Natural killer cell treated with Interleukin-12 subunit alpha and Interleukin-12 subunit beta and Interleukin-15 and Interleukin-18, amount 100 ng/mL, for 72 hours (primary cell): ENCODE measurements around the gene ATP2A1. TPM values are rescaled to one million over a fixed set of nuclear protein-coding genes. Genes with fewer than 3 reads are reported as not detected.
"Not testable (repeated sequence)": the region's sequence is repeated elsewhere in the genome, so short reads cannot be mapped to it uniquely, and the experiment has no call there.

Source experiments
- ATAC-seq, 2 donors: fragments of 150-1000 bp; cut with Tn5 transposase in 1 of 2; sonication (Bioruptor Pico), chemical (Tn5 transposase) in 1 of 2; 2 replicates each; pipeline ENCODE4 v1.10.0; 2021
- DNase-seq: peaks from one replicate; pipeline ENCODE4 v3.0.0; 2022; ENCODE audit warnings: low spot score
- H3K27ac Mint-ChIP-seq, 2 donors: 1 replicate in 1 of 2; 2 replicates in 1 of 2; pipeline ENCODE4 v1.8.0; 2022; ENCODE audit warnings: mixed read lengths in 2 of 2, mild to moderate bottlenecking in 1 of 2, moderate library complexity in 1 of 2
- H3K27me3 Mint-ChIP-seq, 2 donors: 1 replicate in 1 of 2; 2 replicates in 1 of 2; pipeline ENCODE4 v1.8.0; 2022; ENCODE audit warnings: mixed read lengths in 2 of 2
- H3K36me3 Mint-ChIP-seq: one replicate; pipeline ENCODE4 v1.8.0; 2022; ENCODE audit warnings: mixed read lengths
- H3K4me1 Mint-ChIP-seq, 2 donors: 1 replicate in 1 of 2; 2 replicates in 1 of 2; pipeline ENCODE4 v1.8.0; 2022; ENCODE audit warnings: low read depth in 2 of 2, mixed read lengths in 2 of 2, mild to moderate bottlenecking in 1 of 2
- H3K4me3 Mint-ChIP-seq: one replicate; pipeline ENCODE4 v1.8.0; 2022; ENCODE audit warnings: mixed read lengths
- H3K9me3 Mint-ChIP-seq: 2 replicates; pipeline ENCODE4 v1.8.0; 2022; ENCODE audit warnings: mixed read lengths
- total RNA-seq, 2 donors: library from RNA; stranded (reverse); gene quantifications; one replicate each; pipeline ENCODE4 v1.2.3, GENCODE V29; 2022

Gene ATP2A1
- total RNA-seq, 2 donors from 2014 or later, result 1.4 to 5.0 TPM

DNA sequence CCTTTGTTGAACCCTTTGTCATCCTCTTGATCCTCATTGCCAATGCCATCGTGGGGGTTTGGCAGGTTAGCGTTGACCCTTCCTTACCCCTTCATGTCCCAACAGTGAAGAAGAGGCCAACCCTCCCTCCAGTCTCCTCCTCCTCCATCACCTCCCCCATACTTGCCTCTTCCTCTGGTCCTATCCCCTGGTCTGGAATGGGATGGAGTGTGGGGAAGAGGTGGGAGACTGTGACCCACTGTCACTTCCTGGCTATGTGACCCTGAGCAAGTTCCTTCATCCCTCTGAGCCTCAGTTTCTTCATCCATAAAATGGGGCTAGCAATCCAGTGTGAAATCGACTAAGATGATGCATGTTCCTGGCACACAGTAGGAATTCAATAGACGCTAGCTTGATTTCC lies 2.7 kb downstream of the ATP2A1 start:
- Mint-ChIP-seq H3K9me3 (no peaks in the 10 kb centered on the region), H3K27ac (peak overlapping the region in 1 of 2 donors; percentile 62), H3K4me1 (peaks cover 21 to 27% of the 10 kb centered on the region in 2 donors), H3K36me3 (peaks cover 4% of the 10 kb centered on the region), H3K27me3 (peaks cover 5 to 7% of the 10 kb centered on the region in 2 donors), H3K4me3 (peak overlapping the region; percentile 84)
- no peak for ATAC-seq
- no peak for DNase-seq

DNA sequence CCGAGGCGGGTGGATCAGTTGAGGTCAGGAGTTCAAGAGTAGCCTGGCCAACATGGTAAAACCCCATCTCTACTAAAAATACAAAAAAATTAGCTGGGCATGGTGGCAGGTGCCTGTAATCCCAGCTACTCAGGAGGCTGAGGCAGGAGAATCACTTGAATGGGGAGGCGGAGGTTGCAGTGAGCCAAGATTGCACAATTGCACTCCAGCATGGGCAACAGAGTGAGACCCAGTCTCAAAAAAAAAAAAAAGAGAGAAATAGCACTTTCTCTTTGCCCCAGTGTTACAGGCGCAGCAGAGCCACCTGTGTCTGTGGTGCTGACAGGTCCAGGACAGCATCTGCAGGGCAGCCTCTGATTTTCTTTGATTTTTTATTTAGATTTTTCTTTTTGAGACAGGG lies 3.3 kb downstream of the ATP2A1 start:
- H3K9me3 Mint-ChIP-seq, ATAC-seq, DNase-seq, H3K36me3 Mint-ChIP-seq, H3K27me3 Mint-ChIP-seq: not testable (repeated sequence)
- Mint-ChIP-seq H3K4me1 (peaks cover 21 to 27% of the 10 kb centered on the region in 2 donors), H3K27ac (peak overlapping the region in 1 of 2 donors; percentile 62), H3K4me3 (peak overlapping the region; percentile 84)

DNA sequence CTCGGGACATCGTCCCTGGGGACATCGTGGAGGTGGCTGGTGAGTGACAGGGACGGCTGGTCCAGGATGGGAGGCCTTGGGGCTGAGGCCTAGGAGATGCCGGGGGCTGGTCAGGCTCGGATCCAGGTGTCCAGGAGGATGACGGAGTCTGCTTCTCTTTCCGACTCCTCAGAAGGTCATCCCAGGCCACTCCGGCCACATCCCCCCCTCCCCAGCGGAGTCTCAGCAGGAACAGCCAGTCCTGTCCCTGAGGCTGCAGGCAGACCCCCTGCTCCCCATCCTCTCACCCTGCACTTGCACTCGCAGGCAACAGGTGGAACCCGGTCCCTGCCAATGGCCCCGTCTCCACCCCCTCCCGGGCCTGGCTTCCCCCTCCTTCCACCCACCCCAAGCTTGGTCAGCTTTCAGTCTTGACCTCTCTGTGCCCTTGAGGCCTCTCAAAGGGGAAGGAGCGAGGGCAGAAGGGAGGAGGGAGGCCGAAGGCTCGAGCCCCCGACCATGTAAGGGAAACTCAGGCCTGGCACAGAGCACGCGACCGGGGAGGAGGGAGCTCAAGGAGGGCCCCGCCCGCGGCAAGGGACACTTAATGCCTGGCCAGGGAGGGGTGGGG lies 4.4 kb downstream of the ATP2A1 start:
- ATAC-seq (no peak), DNase-seq (no peak)
- Mint-ChIP-seq H3K27ac (no peak overlapping the region), H3K9me3 (no peaks in the 10 kb centered on the region), H3K27me3 (peaks cover 5 to 7% of the 10 kb centered on the region in 2 donors), H3K4me3 (no peak overlapping the region), H3K4me1 (peaks cover 16 to 27% of the 10 kb centered on the region in 2 donors), H3K36me3 (peaks cover 4% of the 10 kb centered on the region)

DNA sequence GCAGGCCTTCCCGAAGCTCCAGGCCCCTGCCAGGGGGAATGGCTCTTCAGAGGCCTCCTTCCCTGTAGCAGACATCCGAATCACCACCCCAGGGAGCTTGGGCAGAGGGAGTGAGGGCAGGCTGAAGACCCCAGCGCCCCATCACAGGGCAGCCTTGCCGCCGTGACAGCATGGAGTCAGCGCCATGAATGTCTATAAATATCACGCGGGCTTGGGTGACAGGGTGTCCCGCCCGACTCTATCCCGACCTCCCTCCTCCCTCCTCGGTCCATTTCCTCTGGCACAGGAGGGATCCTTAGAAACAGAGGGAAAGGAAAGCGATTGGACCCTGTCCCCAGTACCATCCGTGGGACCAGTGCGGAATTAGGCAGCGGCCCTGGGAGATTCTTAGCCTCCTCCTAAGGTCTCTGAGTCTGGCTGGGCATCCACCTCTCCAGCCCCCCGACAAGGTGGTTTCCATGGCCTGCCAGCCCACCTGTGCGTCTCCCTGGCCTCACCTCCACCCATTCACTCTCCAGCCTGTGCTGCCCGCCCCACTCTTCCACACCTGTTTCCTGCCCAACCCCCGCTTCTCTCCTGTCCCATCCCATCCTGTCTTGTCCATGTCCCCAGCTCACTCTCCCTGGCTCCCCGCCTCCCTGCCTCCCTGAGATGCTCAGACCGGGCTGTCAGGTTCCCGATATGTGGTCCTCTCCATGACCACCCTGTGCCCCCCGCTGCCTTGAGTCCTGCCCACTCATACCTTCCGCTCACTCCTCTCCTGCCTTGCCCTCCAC lies 5.1 kb downstream of the ATP2A1 start:
- Mint-ChIP-seq H3K27me3 (peaks cover 5 to 7% of the 10 kb centered on the region in 2 donors), H3K36me3 (peaks cover 4% of the 10 kb centered on the region), H3K4me3 (no peak overlapping the region), H3K9me3 (no peaks in the 10 kb centered on the region), H3K27ac (no peak overlapping the region), H3K4me1 (peaks cover 13 to 21% of the 10 kb centered on the region in 2 donors)
- DNase-seq, result no peak
- no peak for ATAC-seq

DNA sequence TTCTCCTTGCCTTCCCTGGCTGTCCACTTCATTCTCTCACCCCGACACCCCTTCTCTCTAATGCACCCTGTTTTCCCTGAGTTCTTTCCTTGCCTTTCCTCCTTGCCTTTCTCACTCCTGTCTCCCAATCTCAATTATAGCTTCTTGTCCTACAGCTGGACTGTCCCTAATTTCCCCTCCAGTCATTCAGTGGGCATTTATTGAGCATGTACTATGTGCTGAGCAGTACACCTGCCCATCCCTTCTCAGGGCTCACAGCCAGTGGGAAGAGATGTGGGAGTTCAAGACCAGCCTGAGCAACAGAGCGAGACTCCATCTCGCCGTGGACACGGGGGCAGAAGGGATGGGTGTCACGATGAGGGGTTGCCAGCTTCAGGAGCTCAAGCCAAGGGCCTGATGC lies 5.8 kb downstream of the ATP2A1 start:
- Mint-ChIP-seq H3K4me1 (peaks cover 13 to 14% of the 10 kb centered on the region in 2 donors), H3K4me3 (no peak overlapping the region), H3K36me3 (peaks cover 4% of the 10 kb centered on the region), H3K9me3 (no peaks in the 10 kb centered on the region), H3K27me3 (peaks cover 5 to 7% of the 10 kb centered on the region in 2 donors), H3K27ac (no peak overlapping the region)
- ATAC-seq (no peak), DNase-seq (no peak)

DNA sequence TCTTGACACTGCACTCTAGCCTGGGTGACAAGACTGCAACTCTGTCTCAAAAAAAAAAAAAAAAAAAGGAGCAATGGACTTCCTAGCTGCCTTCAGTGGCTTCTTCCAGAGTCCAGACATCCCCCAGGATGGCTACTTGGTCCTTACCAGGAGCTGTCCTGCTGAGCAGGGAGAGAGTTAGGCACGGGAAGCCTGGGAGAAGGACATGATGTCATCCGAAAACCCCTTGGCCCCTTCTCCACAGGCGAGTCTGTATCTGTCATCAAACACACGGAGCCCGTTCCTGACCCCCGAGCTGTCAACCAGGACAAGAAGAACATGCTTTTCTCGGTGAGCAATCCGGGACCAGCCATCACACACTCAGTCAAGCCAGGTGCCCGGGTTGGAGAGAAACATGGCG lies 8.7 kb downstream of the ATP2A1 start:
- DNase-seq (no peak), ATAC-seq (no peak)
- Mint-ChIP-seq H3K36me3 (no peaks in the 10 kb centered on the region), H3K4me3 (no peak overlapping the region), H3K27ac (no peak overlapping the region), H3K4me1 (peaks cover 2 to 3% of the 10 kb centered on the region in 2 donors), H3K27me3 (no peaks in the 10 kb centered on the region), H3K9me3 (no peaks in the 10 kb centered on the region)

DNA sequence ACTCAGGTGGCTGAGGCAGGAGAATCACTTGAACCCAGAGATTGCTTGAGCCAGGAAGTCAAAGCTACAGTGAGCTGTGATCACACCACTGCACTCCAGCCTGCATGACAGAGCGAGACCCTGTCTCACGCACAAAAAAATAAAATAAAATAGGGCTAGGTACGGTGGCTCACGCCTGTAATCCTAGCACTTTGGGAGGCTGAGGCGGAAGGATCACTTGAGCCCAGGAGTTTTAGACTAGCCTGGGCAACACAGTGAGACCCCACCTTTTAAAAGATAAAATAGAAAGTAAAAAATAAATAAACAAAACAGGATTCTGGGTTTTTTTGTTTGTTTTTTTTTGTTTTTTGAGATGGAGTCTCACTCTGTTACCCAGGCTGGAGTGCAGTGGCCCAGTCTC lies 12.1 kb downstream of the ATP2A1 start:
- H3K9me3 Mint-ChIP-seq, ATAC-seq, H3K4me3 Mint-ChIP-seq, DNase-seq, H3K27ac Mint-ChIP-seq, H3K36me3 Mint-ChIP-seq, H3K27me3 Mint-ChIP-seq: not testable (repeated sequence)
- H3K4me1 Mint-ChIP-seq, result peaks cover 15 to 17% of the 10 kb centered on the region in 2 donors

DNA sequence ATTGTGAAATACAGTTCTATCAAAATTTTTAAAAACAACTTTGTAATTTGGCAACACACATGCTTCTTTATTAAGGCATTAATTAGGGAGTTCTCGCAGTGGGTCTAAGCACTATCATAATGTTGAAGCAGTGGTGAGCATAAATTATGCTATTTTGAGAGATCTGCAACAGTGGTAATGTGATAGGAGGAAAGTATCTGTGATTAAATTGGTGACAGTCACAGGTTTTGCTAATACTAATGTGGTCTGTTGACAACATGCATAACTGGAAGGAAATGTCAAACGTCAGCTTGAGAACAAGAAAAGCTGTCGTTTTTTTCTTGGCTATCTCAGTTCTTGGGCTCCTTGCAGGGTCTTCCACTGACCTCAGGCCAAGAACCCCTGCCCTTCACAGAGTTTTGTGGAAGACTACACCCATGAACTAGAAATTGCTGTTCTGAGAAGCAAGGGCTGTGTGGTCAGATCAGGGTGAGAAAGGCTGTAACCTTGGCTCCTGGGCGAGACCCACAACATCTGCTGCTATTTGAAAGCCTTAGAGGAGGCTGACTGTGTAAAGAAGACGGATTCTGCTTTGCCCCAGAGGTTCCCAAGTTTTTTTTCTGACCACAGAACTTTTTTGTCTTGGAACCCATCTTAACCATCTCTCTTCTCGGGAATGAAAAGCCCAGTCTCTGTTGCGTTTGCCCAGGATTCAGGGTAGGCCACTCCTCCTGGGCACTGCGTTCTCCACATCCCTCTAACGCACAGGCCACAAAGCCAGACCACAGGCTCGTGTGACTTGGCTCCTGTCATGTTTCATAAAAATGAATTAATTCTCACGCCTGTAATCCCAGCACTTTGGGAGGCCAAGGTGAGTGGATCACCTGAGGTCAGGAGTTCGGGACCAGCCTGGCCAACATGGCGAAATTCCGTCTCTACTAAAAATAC lies 13.9 kb downstream of the ATP2A1 start:
- H3K4me1 Mint-ChIP-seq, result peaks cover 15 to 17% of the 10 kb centered on the region in 2 donors
- no peaks in the 10 kb centered on the region for H3K9me3 Mint-ChIP-seq
- DNase-seq (no peak), ATAC-seq (peak; percentile 58 to 65)
- H3K27me3 Mint-ChIP-seq, result no peaks in the 10 kb centered on the region
- no peaks in the 10 kb centered on the region for H3K36me3 Mint-ChIP-seq
- H3K4me3 Mint-ChIP-seq, result peak overlapping the region; percentile 34
- peak overlapping the region; percentile 71 to 83 for H3K27ac Mint-ChIP-seq

DNA sequence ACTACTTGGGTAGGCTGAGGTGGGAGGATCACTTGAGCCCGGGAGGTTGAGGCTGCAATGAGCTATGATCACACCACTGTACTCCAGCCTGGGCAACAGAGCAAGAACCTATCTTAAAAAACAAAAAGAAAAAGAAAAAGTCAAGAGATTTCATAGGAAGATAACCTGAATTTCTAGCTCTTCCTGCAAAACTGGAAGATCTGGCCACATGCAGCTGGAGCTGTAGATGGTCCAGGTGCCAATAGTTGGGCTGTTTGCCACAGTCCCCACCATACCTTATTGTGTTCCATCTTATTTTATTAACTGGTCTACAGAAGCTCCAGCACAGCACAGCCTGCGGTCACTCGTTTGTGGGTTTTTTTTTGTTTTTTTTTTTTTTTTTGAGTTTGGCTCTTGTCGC lies 15.0 kb downstream of the ATP2A1 start:
- DNase-seq (no peak), ATAC-seq (no peak)
- Mint-ChIP-seq H3K27ac (peak overlapping the region; percentile 71 to 83), H3K27me3 (no peaks in the 10 kb centered on the region), H3K36me3 (no peaks in the 10 kb centered on the region), H3K9me3 (no peaks in the 10 kb centered on the region), H3K4me1 (peaks cover 15 to 17% of the 10 kb centered on the region in 2 donors), H3K4me3 (no peak overlapping the region)

DNA sequence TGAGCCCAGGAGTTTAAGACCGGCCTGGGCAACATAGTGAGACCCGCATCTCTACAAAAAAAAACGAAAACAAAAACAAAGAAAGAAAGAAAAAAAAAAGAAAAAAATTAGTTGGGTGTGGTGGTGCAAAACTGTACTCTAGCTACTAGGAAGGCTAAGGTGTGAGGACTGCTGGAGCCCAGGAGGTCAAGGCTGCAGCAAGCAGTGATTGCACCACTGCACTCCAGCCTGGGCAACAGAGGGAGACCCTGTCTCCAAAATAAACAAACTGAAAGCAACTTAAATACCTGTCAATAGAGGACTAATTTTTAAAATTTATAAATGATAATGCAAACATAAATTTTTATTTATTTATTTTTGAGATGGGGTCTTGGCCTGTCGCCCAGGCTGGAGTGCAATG lies 17.3 kb downstream of the ATP2A1 start:
- no peak for DNase-seq
- H3K27ac Mint-ChIP-seq, result no peak overlapping the region
- ATAC-seq, result no peak
- no peaks in the 10 kb centered on the region for H3K9me3 Mint-ChIP-seq
- no peaks in the 10 kb centered on the region for H3K27me3 Mint-ChIP-seq
- H3K36me3 Mint-ChIP-seq, result no peaks in the 10 kb centered on the region
- H3K4me3 Mint-ChIP-seq, result no peak overlapping the region
- H3K4me1 Mint-ChIP-seq, result peaks cover 15 to 17% of the 10 kb centered on the region in 2 donors

DNA sequence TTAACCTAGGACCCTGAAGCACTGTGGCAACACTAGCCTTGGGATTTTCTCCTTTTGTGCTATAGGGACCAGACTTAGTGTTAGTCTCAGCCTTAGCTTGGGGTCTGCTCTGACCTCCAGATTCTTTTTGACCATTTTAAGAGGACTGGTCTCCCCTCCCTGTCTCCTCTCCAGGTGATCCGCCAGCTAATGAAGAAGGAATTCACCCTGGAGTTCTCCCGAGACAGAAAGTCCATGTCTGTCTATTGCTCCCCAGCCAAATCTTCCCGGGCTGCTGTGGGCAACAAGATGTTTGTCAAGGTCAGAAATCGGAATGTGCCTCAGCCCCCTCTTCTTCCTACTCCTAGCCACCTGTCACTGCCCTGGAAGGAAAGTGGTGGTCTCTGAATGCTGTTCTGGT lies 19.5 kb downstream of the ATP2A1 start:
- H3K27me3 Mint-ChIP-seq, result no peaks in the 10 kb centered on the region
- DNase-seq (no peak), ATAC-seq (no peak)
- peaks cover 4 to 10% of the 10 kb centered on the region in 2 donors for H3K4me1 Mint-ChIP-seq
- no peak overlapping the region for H3K27ac Mint-ChIP-seq
- no peaks in the 10 kb centered on the region for H3K9me3 Mint-ChIP-seq
- H3K4me3 Mint-ChIP-seq, result no peak overlapping the region
- H3K36me3 Mint-ChIP-seq, result no peaks in the 10 kb centered on the region

DNA sequence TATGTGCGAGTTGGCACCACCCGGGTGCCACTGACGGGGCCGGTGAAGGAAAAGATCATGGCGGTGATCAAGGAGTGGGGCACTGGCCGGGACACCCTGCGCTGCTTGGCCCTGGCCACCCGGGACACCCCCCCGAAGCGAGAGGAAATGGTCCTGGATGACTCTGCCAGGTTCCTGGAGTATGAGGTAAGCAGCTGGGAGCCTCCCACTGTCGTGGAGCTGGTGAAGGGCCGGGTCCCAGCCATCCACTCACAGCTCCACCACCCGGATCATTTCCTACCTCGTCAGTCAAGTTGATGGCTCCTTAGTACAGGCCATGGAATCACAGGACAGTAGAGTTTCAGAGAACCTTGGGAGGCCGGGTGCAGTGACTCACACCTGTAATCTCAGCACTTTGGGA lies 20.0 kb downstream of the ATP2A1 start:
- H3K4me1 Mint-ChIP-seq, result peaks cover 0 to 8% of the 10 kb centered on the region in 2 donors
- H3K4me3 Mint-ChIP-seq, result no peak overlapping the region
- ATAC-seq, result no peak
- DNase-seq, result no peak
- H3K27me3 Mint-ChIP-seq, result no peaks in the 10 kb centered on the region
- no peaks in the 10 kb centered on the region for H3K9me3 Mint-ChIP-seq
- no peak overlapping the region for H3K27ac Mint-ChIP-seq
- no peaks in the 10 kb centered on the region for H3K36me3 Mint-ChIP-seq

DNA sequence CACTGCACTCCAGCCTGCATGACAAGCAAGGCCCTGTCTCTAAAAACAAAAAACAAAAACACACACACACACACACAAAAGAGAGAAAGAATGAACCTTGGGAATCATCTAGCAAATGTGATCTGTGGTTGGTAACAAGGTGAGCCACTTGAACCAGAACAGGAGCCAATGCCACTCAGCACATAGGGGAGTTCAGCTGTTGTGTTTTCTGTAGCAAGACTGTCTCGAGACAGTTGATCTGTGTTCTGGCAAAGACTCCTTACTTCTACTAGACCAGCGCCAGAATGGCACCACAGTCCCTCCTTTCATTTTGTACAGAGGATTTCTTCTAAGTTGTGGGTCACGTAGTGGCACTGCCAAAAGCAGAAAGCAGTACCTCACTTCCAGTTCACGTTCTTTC lies 20.7 kb downstream of the ATP2A1 start:
- no peaks in the 10 kb centered on the region for H3K9me3 Mint-ChIP-seq
- H3K4me1 Mint-ChIP-seq, result peaks cover 0 to 8% of the 10 kb centered on the region in 2 donors
- ATAC-seq (no peak), DNase-seq (no peak)
- no peaks in the 10 kb centered on the region for H3K36me3 Mint-ChIP-seq
- no peaks in the 10 kb centered on the region for H3K27me3 Mint-ChIP-seq
- H3K27ac Mint-ChIP-seq, result no peak overlapping the region
- H3K4me3 Mint-ChIP-seq, result no peak overlapping the region
